B cell (primary cell): Measurements from ENCODE around the gene BCKDHA. TPM values are rescaled to one million over a fixed set of nuclear protein-coding genes. Genes with fewer than 3 reads are reported as not detected.

ENCODE experiments used
- ATAC-seq: fragments of 200-7000 bp; cut with Tn5 transposase; one replicate; pipeline ENCODE4 v1.10.0; 2021; ENCODE audit warnings: low read depth, mild to moderate bottlenecking, moderate number of reproducible peaks, moderate library complexity
- CTCF ChIA-PET: fragments of 350-600 bp; sonication (Branson Sonifier 250); formaldehyde crosslinking; loops from one replicate; lab custom pipeline; 2021; ENCODE audit warnings: antibody characterized with exemption, inconsistent platforms; lab: Charles Lee
- POLR2A ChIA-PET: fragments of 350-600 bp; sonication (Branson Sonifier 250); formaldehyde crosslinking; loops from one replicate; lab custom pipeline; 2021; ENCODE audit warnings: antibody characterized with exemption; lab: Charles Lee
- DNase-seq: peaks from one replicate; pipeline ENCODE4 v3.0.0; 2013
- H2AFZ ChIP-seq: 2 replicates; pipeline ENCODE4 v1.6.1; 2012; ENCODE audit warnings: mild to moderate bottlenecking, low read depth, low read length; ENCODE audit not compliant: insufficient read depth, poor library complexity, severe bottlenecking
- H3K27ac ChIP-seq, 2 donors: 1 replicate in 1 of 2; 2 replicates in 1 of 2; pipeline ENCODE4 v1.5.1; 2012 to 2013; ENCODE audit warnings: low read length in 2 of 2, mild to moderate bottlenecking in 2 of 2, moderate library complexity in 1 of 2
- H3K27me3 ChIP-seq, 4 experiments: fragments of 200-600 bp in 1 of 4; sonication (generic) in 1 of 4; replicated peaks in 1 of 4; 1 replicate in 2 of 4; 2 replicates in 2 of 4; pipeline versions ENCODE4 v1.6.1 to v1.7.0; 2013 to 2016; ENCODE audit warnings: low read length in 3 of 4, mild to moderate bottlenecking in 2 of 4, mixed read lengths in 1 of 4, moderate library complexity in 1 of 4; ENCODE audit not compliant: insufficient read depth in 4 of 4, control insufficient read depth in 3 of 4; ENCODE audit errors: control extremely low read depth in 1 of 4
- H3K36me3 ChIP-seq, 2 experiments: replicated peaks in 1 of 2; 1 replicate in 1 of 2; 2 replicates in 1 of 2; pipeline versions ENCODE4 v1.6.1 to v1.7.1; 2013; ENCODE audit warnings: low read length in 1 of 2; ENCODE audit not compliant: insufficient read depth in 2 of 2, control insufficient read depth in 1 of 2; ENCODE audit errors: control extremely low read depth in 1 of 2, extremely low read depth in 1 of 2
- H3K4me1 ChIP-seq, 2 donors: fragments of 200-600 bp in 1 of 2; sonication (generic) in 1 of 2; 1 replicate in 1 of 2; 2 replicates in 1 of 2; pipeline versions ENCODE4 v1.5.1 to v1.6.1; 2013 to 2017; ENCODE audit warnings: low read length in 2 of 2; ENCODE audit not compliant: control insufficient read depth in 2 of 2, insufficient read depth in 2 of 2
- H3K4me2 ChIP-seq: replicated peaks from 2 replicates; pipeline ENCODE3; 2012; ENCODE audit warnings: mild to moderate bottlenecking, low read depth, low read length; ENCODE audit not compliant: poor library complexity, severe bottlenecking
- H3K4me3 ChIP-seq, 5 experiments: fragments of 200-600 bp in 1 of 5; sonication (generic) in 1 of 5; 1 replicate in 3 of 5; 2 replicates in 2 of 5; pipeline versions ENCODE4 v1.5.1 to v1.7.0; 2011 to 2016; ENCODE audit warnings: low read length in 4 of 5, mild to moderate bottlenecking in 4 of 5, low read depth in 2 of 5, control low read depth in 1 of 5, moderate library complexity in 1 of 5; ENCODE audit not compliant: insufficient read depth in 1 of 5; ENCODE audit errors: control extremely low read depth in 1 of 5, extremely low read depth in 1 of 5
- H3K79me2 ChIP-seq: fragments of 200-600 bp; sonication (generic); one replicate; pipeline ENCODE4 v1.6.0; 2016; ENCODE audit warnings: low read length; ENCODE audit not compliant: control insufficient read depth, insufficient read depth
- H3K9ac ChIP-seq: fragments of 200-600 bp; sonication (generic); 2 replicates; pipeline ENCODE4 v1.6.1; 2017; ENCODE audit warnings: mild to moderate bottlenecking, low read length, moderate library complexity
- H3K9me3 ChIP-seq, 3 donors: one replicate each; pipeline versions ENCODE4 v1.6.1 to v1.7.1; 2013; ENCODE audit warnings: low read length in 2 of 3; ENCODE audit not compliant: control insufficient read depth in 2 of 3, insufficient read depth in 1 of 3; ENCODE audit errors: control extremely low read depth in 1 of 3
- H4K20me1 ChIP-seq: 2 replicates; pipeline ENCODE4 v1.6.0; 2012; ENCODE audit warnings: mild to moderate bottlenecking, low read length; ENCODE audit not compliant: insufficient read depth, control insufficient read depth, poor library complexity, severe bottlenecking
- H3K27ac Mint-ChIP-seq: one replicate; pipeline ENCODE4 v1.8.0; 2021; ENCODE audit warnings: mixed read lengths
- H3K27me3 Mint-ChIP-seq: one replicate; pipeline ENCODE4 v1.8.0; 2021; ENCODE audit warnings: mixed read lengths
- H3K4me1 Mint-ChIP-seq: one replicate; pipeline ENCODE4 v1.8.0; 2021; ENCODE audit warnings: mixed read lengths
- H3K4me3 Mint-ChIP-seq: one replicate; pipeline ENCODE4 v1.8.0; 2021; ENCODE audit warnings: mixed read lengths
- H3K9me3 Mint-ChIP-seq: one replicate; pipeline ENCODE4 v1.8.0; 2022; ENCODE audit warnings: mixed read lengths; ENCODE audit not compliant: insufficient read depth
- CTCF ChIP-seq: fragments of 200-600 bp; IDR thresholded peaks from one replicate; pipeline ENCODE4 v1.8.0; 2022; ENCODE audit warnings: antibody characterized with exemption, mild to moderate bottlenecking
- EZH2 ChIP-seq: IDR thresholded peaks from 2 replicates; pipeline ENCODE4 v1.6.1; 2012; ENCODE audit warnings: borderline replicate concordance, low read depth, mild to moderate bottlenecking, moderate library complexity, low read length; ENCODE audit not compliant: insufficient read depth, poor library complexity, severe bottlenecking
- WGBS: methylation state at CpG from one replicate; pipeline ENCODE4 v1.1.5; 2013; ENCODE audit warnings: missing lambda C conversion rate; ENCODE audit not compliant: insufficient coverage; 5-methylcytosine and 5-hydroxymethylcytosine counted together
- intact Hi-C: fragments of 100-400 bp; cut with micrococcal nuclease; formaldehyde crosslinking; loops from one replicate; pipeline ENCODE4 v1.10.0; 2022
- polyA plus RNA-seq: library from polyadenylated mRNA; depleted of rRNA; stranded (reverse); fragments of >200 nt; gene quantifications from 2 replicates; pipeline ENCODE4 v1.2.3, GENCODE V29; 2012
- total RNA-seq, 2 donors: library from RNA; stranded (reverse); fragments of 120-200 nt in 1 of 2; gene quantifications; 1 replicate in 1 of 2; 2 replicates in 1 of 2; pipeline versions ENCODE4 v1.2.3 to v1.2.4, GENCODE V29; 2013 to 2022

BCKDHA gene
- total and polyA plus RNA-seq, 2 donors (not counting 1 experiment from before 2014, with no cell fraction given), result 20.6 to 39.7 TPM

- H3K4me2 ChIP-seq, result no peak overlapping the region
- ChIA-PET CTCF (no interaction called here), POLR2A (no interaction called here)
- no peak for DNase-seq
- TF ChIP-seq EZH2 (no peak), CTCF (no peak)
- peaks cover 7% of the 10 kb centered on the region in 2 donors for H3K4me1 ChIP-seq
- no peak overlapping the region for H3K27ac Mint-ChIP-seq
- no peak overlapping the region for H3K4me3 Mint-ChIP-seq
- no peak for ATAC-seq
- peaks cover 0 to 15% of the 10 kb centered on the region in 2 experiments for H3K36me3 ChIP-seq
- H3K4me3 ChIP-seq, result no peak overlapping the region
- H3K9me3 Mint-ChIP-seq, result no peaks in the 10 kb centered on the region
- no peak overlapping the region for H3K27ac ChIP-seq
- H3K27me3 ChIP-seq, result no peaks in the 10 kb centered on the region
- intact Hi-C loops, result no loop called here
- H3K9me3 ChIP-seq, result no peaks in the 10 kb centered on the region
- peaks cover 47% of the 10 kb centered on the region for H3K79me2 ChIP-seq
- H2AFZ ChIP-seq, result no peak overlapping the region
- peaks cover 25% of the 10 kb centered on the region for H3K4me1 Mint-ChIP-seq
- no peaks in the 10 kb centered on the region for H3K27me3 Mint-ChIP-seq
- 90% methylated on average over 9 of the region's 12 CpGs for WGBS
- H3K9ac ChIP-seq, result no peak overlapping the region
- peaks cover 10% of the 10 kb centered on the region for H4K20me1 ChIP-seq
These were observed 5.8 kb downstream of the BCKDHA start for GRCh38 chr19:41403181-41403970.

- 100% methylated on average over 2 of the region's 6 CpGs for WGBS
- peaks cover 37% of the 10 kb centered on the region for H3K79me2 ChIP-seq
These were observed 8.2 kb downstream of the BCKDHA start for GRCh38 chr19:41405776-41406175.

More at GRCh38 chr19:41405776-41406175, 8.2 kb downstream of the BCKDHA start:
- no peak for DNase-seq
- no peaks in the 10 kb centered on the region for H3K9me3 Mint-ChIP-seq
- ChIA-PET CTCF (no interaction called here), POLR2A (no interaction called here)
- TF ChIP-seq EZH2, result no peak
- TF ChIP-seq CTCF, result no peak
- no peak overlapping the region for H3K4me3 Mint-ChIP-seq
- no peak overlapping the region for H3K27ac Mint-ChIP-seq
- no peak for ATAC-seq
- no peaks in the 10 kb centered on the region for H3K27me3 ChIP-seq
- intact Hi-C loops, result no loop called here
- H3K9me3 ChIP-seq, result no peaks in the 10 kb centered on the region
- peaks cover 10% of the 10 kb centered on the region for H4K20me1 ChIP-seq
- no peak overlapping the region for H3K9ac ChIP-seq
- H2AFZ ChIP-seq, result no peak overlapping the region
- H3K27ac ChIP-seq, result no peak overlapping the region
- H3K4me2 ChIP-seq, result no peak overlapping the region
- no peaks in the 10 kb centered on the region for H3K27me3 Mint-ChIP-seq
- no peak overlapping the region for H3K4me3 ChIP-seq
- peaks cover 0 to 15% of the 10 kb centered on the region in 2 experiments for H3K36me3 ChIP-seq
- peaks cover 24% of the 10 kb centered on the region for H3K4me1 Mint-ChIP-seq
- H3K4me1 ChIP-seq, result peaks cover 6 to 9% of the 10 kb centered on the region in 2 donors
